ENCODE data around the gene RNF220.

- TF ChIP-seq POLR2A (IDR thresholded peaks at IDR 0.05) (no peak), CTCF (IDR thresholded peaks at IDR 0.05) (no peak)
Measured at GRCh38 chr1:44591381-44591780, 186.3 kb downstream of the RNF220 start.

Data from uterus (tissue), 2 donors.